ENCODE measurements around the gene CERK. TPM values are rescaled to one million over a fixed set of nuclear protein-coding genes. Genes with fewer than 3 reads are reported as not detected.

Gene CERK
- total RNA-seq, 3 donors from 2014 or later = 40.3 to 51.7 (median 50.0) TPM

DNA sequence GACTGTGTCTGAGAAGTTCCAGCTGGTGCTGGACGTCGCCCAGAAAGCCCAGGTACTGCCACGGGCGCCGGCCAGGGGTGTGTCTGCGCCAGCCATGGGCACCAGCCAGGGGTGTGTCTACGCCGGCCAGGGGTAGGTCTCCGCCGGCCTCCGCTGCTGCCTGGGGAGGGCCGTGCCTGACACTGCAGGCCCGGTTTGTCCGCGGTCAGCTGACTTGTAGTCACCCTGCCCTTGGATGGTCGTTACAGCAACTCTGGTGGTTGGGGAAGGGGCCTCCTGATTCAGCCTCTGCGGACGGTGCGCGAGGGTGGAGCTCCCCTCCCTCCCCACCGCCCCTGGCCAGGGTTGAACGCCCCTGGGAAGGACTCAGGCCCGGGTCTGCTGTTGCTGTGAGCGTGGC, 69.9 kb downstream of the CERK start:
- DNase-seq = no peak
- H3K9me3 ChIP-seq = no peaks in the 10 kb centered on the region
- H3K4me3 ChIP-seq = no peak overlapping the region
- no peak for ATAC-seq
- H3K4me1 ChIP-seq (ENCODE audit: low read depth) = peaks cover 12% of the 10 kb centered on the region
- intact Hi-C loops (cut with DNase I, micrococcal nuclease) = no loop called here
- H3K36me3 ChIP-seq (ENCODE audit: low read depth) = no peaks in the 10 kb centered on the region
- TF ChIP-seq, protein P1, sequence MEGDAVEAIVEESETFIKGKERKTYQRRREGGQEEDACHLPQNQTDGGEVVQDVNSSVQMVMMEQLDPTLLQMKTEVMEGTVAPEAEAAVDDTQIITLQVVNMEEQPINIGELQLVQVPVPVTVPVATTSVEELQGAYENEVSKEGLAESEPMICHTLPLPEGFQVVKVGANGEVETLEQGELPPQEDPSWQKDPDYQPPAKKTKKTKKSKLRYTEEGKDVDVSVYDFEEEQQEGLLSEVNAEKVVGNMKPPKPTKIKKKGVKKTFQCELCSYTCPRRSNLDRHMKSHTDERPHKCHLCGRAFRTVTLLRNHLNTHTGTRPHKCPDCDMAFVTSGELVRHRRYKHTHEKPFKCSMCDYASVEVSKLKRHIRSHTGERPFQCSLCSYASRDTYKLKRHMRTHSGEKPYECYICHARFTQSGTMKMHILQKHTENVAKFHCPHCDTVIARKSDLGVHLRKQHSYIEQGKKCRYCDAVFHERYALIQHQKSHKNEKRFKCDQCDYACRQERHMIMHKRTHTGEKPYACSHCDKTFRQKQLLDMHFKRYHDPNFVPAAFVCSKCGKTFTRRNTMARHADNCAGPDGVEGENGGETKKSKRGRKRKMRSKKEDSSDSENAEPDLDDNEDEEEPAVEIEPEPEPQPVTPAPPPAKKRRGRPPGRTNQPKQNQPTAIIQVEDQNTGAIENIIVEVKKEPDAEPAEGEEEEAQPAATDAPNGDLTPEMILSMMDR (IDR thresholded peaks at IDR 0.05) = no peak

- ATAC-seq = no peak
- DNase-seq = no peak
- peaks cover 6% of the 10 kb centered on the region for H3K4me1 ChIP-seq (ENCODE audit: low read depth)
- no peaks in the 10 kb centered on the region for H3K9me3 ChIP-seq
- TF ChIP-seq, protein P1 (IDR thresholded peaks at IDR 0.05) = no peak
- no peaks in the 10 kb centered on the region for H3K36me3 ChIP-seq (ENCODE audit: low read depth)
- no peak overlapping the region for H3K4me3 ChIP-seq
- intact Hi-C loops (cut with DNase I, micrococcal nuclease) = no loop called here
Measured at GRCh38 chr22:46667245-46667623, 70.8 kb downstream of the CERK start.

DNA sequence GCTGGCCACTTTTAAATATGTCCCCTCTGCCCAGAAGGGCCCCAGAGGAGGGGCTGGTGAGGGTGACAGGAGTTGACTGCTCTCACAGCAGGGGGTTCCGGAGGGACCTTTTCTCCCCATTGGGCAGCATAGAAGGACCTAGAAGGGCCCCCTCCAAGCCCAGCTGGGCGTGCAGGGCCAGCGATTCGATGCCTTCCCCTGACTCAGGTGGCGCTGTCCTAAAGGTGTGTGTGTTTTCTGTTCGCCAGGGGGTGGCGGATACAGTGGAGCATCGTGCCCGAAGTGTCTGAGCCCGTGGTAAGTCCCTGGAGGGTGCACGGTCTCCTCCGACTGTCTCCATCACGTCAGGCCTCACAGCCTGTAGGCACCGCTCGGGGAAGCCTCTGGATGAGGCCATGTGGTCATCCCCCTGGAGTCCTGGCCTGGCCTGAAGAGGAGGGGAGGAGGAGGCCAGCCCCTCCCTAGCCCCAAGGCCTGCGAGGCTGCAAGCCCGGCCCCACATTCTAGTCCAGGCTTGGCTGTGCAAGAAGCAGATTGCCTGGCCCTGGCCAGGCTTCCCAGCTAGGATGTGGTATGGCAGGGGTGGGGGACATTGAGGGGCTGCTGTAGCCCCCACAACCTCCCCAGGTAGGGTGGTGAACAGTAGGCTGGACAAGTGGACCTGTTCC, 71.3 kb downstream of the CERK start:
- DNase-seq (no peak), ATAC-seq (no peak)
- Histone ChIP-seq H3K4me3 (no peak overlapping the region), H3K4me1 (ENCODE audit: low read depth) (peaks cover 1% of the 10 kb centered on the region), H3K36me3 (ENCODE audit: low read depth) (no peaks in the 10 kb centered on the region), H3K9me3 (no peaks in the 10 kb centered on the region)
- TF ChIP-seq, protein P1 (IDR thresholded peaks at IDR 0.05) = no peak
- intact Hi-C loops (cut with DNase I, micrococcal nuclease) = no loop called here

DNA sequence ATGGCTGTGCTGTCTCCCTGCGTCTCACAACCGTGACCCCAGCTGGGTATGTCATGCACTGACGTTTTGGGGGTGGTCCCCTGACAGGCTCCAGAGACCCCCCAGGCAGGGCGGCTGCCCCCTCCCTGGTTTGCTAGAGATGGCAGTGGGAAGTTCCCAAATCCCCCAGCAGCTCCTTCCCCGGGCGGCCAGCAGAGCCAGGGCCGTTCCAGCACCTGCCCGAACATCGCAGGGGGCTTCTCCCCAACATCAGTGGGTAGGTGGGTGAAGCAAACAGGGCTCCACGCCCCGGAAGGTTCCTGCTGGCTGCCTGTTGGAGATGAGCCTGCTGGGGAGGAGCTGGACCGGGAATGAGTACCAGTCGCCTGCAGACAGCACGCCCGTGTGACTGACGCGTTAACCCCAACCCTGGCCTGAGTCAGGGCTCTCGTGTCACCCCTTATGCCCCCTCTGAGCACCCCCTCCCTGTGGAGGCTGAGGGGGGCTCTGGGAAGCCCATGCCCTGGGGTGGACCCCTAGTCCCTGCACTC, 72.2 kb downstream of the CERK start:
- DNase-seq (no peak), ATAC-seq (no peak)
- H3K4me3 ChIP-seq = no peak overlapping the region
- H3K4me1 ChIP-seq (ENCODE audit: low read depth) = peaks cover 3% of the 10 kb centered on the region
- TF ChIP-seq, protein P1 (IDR thresholded peaks at IDR 0.05) = no peak
- H3K9me3 ChIP-seq = no peaks in the 10 kb centered on the region
- intact Hi-C loops (cut with DNase I, micrococcal nuclease) = no loop called here
- H3K36me3 ChIP-seq (ENCODE audit: low read depth) = no peaks in the 10 kb centered on the region

DNA sequence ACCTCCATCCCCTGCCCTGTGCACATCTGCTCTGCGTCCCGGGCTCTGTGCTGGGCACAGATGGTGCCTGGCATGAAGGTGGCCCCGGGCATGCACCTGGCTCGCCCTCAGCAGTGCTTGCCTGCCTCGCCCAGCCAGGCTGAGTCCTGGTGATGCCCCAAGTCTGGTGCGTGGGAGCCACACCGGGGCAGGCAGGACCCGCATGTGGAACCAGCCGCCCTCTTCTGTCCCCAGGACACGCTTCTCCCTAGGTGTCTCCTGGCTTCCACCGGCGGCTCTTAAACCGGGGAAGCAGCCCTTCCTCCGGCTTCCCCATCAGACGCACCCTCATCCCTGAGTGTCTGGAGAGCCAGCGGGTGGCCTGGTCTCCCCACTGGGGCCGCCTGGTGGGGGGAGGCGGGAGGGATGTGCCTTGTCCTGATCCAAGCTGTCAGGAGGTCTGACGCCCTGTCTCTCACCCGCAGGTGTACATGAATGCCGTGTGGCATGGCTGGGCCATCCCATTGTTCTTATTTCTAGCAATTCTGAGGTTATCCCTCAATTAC, 72.8 kb downstream of the CERK start:
- Histone ChIP-seq H3K36me3 (ENCODE audit: low read depth) (no peaks in the 10 kb centered on the region), H3K4me1 (ENCODE audit: low read depth) (peaks cover 9% of the 10 kb centered on the region), H3K9me3 (no peaks in the 10 kb centered on the region), H3K4me3 (no peak overlapping the region)
- intact Hi-C loops (cut with DNase I, micrococcal nuclease) = no loop called here
- DNase-seq (no peak), ATAC-seq (no peak)
- TF ChIP-seq, protein P1 (IDR thresholded peaks at IDR 0.05) = no peak

Measured in mucosa of descending colon (tissue), 3 donors.